ENCODE results near the gene PCSK5.

The PCSK5 gene

DNA sequence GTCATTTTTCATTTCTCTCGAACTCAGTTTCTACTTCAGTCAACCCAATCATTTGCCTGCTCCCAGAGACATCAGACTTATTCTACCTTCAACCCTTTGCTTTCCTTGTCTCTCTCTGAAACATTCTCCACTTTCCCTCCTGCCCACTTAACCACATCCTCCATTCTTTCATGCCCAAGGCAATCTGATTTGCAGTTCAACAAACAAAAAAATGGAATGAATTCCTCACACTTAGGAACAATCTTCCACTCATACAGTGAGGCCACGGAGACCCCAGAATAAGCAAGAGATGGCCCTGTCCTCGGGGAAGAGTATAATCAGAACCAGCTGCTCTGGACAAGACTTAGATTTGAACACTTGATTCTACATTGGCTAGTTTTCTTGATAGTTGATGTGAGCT is 323.3 kb downstream of the PCSK5 start:
- no peak for DNase-seq

DNA sequence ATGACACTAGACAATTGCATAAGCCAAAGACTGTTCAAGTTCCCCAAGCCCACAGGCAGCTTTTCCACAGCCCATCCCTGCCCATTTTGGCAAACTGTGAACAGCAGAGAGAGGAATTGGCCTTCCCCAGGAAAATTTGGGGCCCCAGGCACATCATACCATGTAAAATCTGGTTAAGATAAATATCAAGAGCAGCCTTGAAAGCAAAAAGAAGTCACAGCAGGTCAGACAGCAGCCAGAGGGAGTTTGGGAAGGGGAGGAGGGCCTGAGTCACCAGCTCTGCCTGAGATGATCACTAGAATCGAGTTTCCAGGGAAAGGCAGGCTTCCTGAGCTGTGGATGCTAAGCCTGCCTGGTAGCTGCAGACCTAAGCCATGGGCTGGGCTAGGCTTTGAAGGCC is 324.6 kb downstream of the PCSK5 start:
- no peak for DNase-seq

GRCh38 chr9:76216161-76216649 is 325.7 kb downstream of the PCSK5 start:
- DNase-seq: no peak

DNA sequence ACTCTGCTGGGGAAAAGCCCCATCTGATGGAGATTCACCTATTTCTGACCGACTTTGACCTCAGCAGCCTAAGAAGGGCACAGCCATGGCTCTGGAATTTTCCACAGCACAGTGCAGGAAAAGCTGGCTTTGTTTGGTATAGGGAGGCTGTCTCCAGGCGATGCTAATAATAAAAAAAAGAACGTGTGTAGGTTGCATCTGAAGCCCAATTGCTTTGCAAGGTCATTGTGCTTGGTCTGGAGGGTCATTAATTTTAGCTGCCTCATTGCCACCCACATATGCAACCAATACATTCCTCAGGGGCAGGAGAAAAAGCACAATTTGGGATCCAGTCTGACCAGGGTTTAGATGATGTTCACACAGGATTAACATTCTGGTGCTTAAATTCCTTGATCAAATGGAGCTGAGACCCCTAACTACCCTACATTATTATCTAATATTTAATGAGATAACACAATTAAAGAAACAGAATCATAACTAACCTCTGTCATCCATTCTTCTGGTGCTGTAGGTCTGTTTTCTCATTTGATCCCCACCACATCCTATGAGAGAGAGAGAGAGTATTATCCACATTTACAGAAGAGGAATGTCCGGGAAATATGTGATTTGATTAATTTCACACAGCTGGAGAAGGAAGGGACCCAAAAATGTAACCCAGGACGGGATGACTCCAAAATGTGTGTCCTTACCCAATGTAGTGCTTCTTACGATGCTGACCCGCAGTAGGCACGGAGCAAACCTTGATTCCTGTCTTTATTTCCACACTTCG is 327.8 kb downstream of the PCSK5 start:
- no peak for DNase-seq

GRCh38 chr9:76218886-76219445 is 328.5 kb downstream of the PCSK5 start:
- no peak for DNase-seq

DNA sequence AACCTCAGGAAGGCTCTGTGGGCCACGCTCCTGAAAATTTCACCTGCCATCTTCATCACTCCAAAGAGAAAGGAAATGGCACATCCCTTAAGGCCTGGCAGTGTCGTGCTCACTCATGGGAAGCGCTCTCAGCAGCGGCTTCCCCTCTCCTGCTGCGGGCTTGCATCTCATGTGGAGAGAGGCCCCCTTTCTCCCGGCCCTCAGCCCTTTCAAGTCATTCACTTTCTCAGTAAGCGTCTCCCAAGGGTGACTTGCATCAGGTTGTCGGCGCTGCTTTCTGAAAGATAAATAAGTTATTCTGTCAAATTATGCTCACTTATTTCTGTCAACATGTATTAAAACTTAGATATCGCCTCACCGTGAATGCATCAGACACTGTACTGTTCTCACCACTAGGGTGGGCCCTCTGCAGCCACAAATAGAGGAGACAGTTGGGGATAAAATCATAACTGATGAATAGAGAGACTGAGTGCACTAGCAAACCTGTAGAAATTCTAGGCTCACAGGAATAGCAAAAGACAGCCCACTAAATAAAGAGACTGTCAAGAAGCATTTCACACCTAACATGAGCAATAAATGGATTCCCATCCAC is 329.2 kb downstream of the PCSK5 start:
- DNase-seq: no peak

DNA sequence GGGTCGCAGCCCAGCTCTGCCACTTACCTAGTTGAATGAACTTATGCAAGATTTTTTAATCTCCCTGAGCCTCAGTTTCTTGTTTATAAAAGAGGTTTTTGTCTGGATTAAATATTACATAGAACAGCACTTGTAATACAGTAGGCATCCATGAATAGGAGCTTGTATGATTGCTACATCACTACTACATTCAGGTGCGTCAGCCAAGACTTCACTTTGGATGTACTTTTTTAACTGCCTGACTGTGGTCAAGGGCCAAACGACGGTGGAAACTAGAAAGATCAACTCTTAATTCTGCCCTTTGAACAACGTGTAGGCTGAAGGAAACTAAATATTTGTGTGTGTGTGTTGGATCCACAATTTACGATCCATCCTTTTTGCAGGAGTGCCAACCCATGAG is 330.9 kb downstream of the PCSK5 start:
- no peak for DNase-seq

- DNase-seq: no peak
Measured at GRCh38 chr9:76223749-76224340, 333.4 kb downstream of the PCSK5 start.

DNA sequence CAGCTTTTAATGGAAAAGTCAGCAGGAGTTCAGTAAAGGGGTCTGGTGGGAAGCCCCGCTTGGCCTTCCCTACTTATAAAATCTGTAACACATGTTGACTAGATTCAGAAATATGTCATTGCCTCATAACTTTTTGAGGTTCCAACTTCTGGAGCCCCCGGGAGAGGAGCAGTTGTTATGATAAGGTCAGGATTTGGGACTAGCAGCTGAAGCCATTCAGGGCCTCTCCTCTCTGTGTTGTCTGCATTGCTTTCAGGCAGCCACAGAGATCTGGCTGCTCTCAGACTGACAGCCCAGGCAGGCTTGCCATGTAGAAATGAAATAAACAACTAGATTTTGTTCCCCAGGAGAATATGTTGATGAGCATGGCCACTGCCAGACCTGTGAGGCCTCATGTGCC is 336.7 kb downstream of the PCSK5 start:
- no peak for DNase-seq

DNA sequence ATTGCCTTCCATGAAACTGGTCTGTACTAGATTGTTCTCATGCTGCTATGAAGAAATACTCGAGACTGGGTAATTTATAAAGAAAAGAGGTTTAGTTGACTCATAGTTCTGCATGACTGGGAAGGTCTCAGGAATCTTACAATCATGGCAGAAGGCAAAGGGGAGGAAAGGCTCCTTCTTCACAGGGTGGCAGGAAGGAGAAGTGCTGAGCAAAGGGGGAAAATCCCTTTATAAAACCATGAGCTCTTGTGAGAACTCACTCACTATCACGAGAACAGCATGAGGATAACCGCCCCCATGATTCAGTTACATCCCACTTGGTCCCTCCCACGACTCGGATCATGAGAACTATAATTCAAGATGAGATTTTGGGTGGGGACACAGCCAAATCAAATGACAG is 340.5 kb downstream of the PCSK5 start:
- DNase-seq: no peak

GRCh38 chr9:76232861-76233489 is 342.5 kb downstream of the PCSK5 start:
- DNase-seq: no peak

DNA sequence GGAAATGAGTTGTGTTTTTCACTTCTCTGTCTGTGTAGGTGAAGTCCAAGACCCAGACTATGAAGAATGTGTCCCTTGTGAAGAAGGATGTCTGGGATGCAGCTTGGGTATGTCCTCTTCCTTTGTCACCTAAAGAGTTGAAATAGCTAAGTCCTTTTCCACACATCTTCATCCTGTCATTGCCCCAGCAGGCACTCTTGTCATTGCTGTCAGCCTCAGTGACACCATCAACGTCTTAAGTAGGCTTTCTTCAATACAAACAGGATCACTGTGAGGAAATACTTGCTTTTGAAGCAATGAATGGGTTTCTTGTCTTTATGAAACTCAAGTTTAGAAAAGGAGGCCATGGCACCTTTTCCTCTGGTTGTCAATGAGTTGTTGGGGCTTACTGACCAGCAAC is 350.1 kb downstream of the PCSK5 start:
- DNase-seq: no peak

DNA sequence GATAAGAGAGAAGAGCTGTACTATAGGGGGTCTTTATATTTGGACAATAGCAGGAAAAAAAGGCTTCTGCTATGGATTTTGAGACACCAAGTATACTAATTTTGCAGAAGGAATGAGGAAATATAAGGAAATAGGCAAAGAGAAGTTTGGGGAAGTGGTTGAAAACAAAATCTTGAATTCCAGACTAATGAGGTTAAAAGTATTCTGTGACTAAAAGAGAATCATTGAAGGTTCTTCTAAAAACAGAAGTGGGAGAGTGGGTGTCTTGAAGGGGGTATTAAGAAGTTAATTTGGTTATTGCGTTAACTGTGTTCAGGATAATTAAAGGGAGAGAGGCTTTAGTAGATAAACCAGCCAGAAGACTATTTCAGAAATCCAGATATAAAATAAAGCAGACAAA is 355.0 kb downstream of the PCSK5 start:
- DNase-seq: no peak

DNA sequence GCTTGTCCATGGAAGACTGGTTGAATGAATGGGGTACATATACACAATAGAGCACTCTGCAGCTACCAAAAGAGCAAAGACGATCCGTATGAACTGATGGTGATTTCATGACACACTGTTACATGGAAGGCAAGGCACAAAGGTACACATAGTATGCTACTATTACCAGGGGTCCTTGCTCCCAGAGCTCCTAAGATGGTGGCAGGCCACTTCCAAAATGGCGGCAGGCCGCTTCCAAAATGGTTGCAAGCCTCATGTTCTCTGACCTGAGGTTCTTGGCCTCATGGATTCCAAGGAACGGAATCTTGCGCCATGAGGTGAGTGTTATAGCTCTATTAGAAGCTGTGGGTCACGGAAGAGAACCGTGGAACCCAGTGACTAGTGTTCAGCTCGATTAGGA is 356.2 kb downstream of the PCSK5 start:
- DNase-seq: no peak

DNA sequence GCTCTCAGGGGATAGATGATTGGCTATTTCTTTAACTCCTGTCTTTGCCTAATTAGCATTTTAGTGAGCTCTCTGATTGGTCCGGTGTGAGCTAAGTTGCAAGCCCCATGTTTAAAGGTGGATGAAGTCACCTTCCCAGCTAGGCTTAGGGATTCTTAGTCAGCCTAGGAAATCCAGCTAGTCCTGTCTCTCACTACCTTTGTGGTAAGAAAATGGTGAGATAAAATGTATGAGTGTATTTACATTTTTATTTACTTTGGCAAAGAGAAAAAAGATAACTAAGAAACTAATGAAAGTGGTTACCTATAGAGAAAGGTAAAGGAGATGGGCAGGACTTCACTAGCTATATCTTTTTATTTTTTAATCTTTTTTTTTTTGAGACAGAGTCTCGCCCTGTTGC is 357.0 kb downstream of the PCSK5 start:
- DNase-seq: no peak

- DNase-seq: no peak
Measured at GRCh38 chr9:76249309-76249708, 358.8 kb downstream of the PCSK5 start.

DNA sequence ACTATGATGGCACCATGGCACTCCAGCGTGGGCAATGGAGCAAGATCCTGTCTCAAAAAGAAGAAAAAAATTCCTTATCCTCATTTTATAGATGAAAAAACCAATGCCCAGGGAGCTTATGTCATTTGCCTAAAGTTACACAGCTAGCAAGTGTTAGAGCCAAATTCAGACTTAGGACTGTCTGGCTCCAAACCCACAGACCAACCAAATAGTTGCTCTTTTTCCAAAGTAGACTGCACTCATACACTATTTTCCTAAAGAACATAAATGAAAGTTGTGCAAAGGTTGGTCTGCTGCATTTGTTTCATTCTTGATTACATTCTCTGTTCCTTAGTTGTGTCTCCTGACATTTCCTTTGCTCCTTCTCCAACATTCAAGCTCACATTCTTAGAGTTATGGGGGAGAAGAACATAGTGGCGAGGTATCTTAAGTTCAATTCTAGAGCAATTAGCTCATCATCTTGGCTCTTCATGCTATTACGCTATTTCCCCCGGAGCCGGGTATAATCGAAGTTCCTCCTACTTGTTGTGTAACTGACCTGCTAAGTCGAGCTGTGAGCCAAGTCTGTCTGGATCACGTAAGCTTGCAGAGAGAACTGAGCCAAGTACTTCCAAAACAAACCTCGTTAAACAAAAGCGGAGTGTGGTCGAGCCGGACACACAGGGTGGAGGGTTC is 365.4 kb downstream of the PCSK5 start:
- DNase-seq: no peak

- no peak for DNase-seq
Measured at GRCh38 chr9:76257311-76257710, 366.8 kb downstream of the PCSK5 start.

DNA sequence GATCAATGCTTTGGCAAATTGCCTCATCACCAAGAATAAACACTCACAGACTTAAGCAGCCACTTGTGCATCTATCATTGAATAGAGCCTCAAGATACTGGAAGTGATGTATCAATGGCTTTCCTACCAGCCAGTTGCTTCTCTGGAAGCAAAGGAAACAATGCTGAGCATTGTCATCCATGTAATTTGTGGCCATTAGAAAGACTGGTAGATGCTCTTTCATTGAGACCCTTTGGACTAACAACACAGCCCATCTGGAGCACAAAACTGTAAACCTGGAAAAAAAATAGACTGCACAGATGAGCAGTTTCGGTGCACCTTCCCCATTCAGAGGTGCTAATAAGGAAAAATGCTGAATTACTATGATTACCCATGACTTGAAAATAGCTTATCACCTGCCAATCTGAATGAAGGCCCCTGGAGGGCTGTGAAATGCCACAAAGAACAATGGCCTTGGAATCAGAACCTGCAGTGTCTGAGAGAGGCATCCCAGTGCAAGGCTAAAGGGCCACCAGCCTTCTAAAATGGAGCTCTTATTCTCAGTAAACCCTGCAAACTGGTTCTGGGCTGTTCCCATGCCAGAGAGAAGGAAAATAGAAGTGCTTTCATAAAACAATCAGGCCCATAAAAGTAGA is 376.3 kb downstream of the PCSK5 start:
- DNase-seq: no peak

DNA sequence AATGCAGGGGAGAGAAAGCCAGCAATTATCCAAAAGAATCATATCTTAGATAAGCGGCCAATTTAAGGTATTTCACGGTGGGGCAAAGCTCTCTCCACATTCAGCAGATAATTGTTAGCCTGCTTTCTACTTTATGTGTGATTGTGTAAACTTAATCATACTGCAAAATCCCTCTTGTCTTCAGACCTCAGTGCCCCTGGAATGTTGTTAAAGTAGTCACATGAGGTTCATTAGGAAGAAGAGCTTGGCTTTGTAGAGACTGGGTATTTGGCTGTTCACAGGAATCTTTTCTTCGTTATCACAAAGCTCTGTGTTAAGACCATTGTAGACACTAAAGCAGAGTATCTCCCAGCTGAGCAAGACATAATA is 376.8 kb downstream of the PCSK5 start:
- no peak for DNase-seq

- DNase-seq: no peak
Measured at GRCh38 chr9:76269789-76270188, 379.3 kb downstream of the PCSK5 start.

- DNase-seq: no peak
Measured at GRCh38 chr9:76271755-76272154, 381.3 kb downstream of the PCSK5 start.

GRCh38 chr9:76289042-76289441 is 398.6 kb downstream of the PCSK5 start:
- no peak for DNase-seq

All from hematopoietic multipotent progenitor cell treated with erythropoietin and hydrocortisone succinate and interleukin-3 and kit ligand, for 8 days (in vitro differentiated cells).